DOHH2 (cell line): Measurements from ENCODE around the gene MYH15.

Experiments used
- H3F3A ChIP-seq: fragments of 200-600 bp; sonication (generic), shearing (Covaris generic); 2 replicates; pipeline ENCODE4 v1.6.0; 2016; ENCODE audit warnings: antibody characterized with exemption, mild to moderate bottlenecking; ENCODE audit not compliant: control insufficient read depth, insufficient read depth
- H3K27ac ChIP-seq: fragments of 200-600 bp; sonication (generic); 2 replicates; pipeline ENCODE4 v1.5.1; 2014; ENCODE audit warnings: low read depth, mild to moderate bottlenecking, low read length, moderate library complexity
- H3K27me3 ChIP-seq: fragments of 200-600 bp; sonication (generic); 2 replicates; pipeline ENCODE4 v1.6.1; 2014; ENCODE audit warnings: mild to moderate bottlenecking, low read length, mixed read lengths; ENCODE audit not compliant: control insufficient read depth
- H3K36me3 ChIP-seq: fragments of 200-600 bp; sonication (generic); 2 replicates; pipeline ENCODE4 v1.6.1; 2014; ENCODE audit warnings: mild to moderate bottlenecking, low read length, moderate library complexity, mixed read lengths; ENCODE audit not compliant: control insufficient read depth
- H3K4me1 ChIP-seq: fragments of 200-600 bp; sonication (generic); 2 replicates; pipeline ENCODE4 v1.6.1; 2014; ENCODE audit warnings: mild to moderate bottlenecking, low read length, mixed read lengths; ENCODE audit not compliant: control insufficient read depth
- H3K4me2 ChIP-seq: fragments of 200-600 bp; sonication (generic); 2 replicates; pipeline ENCODE4 v1.6.0; 2014; ENCODE audit warnings: mild to moderate bottlenecking, low read length, moderate library complexity
- H3K4me3 ChIP-seq: fragments of 200-600 bp; sonication (generic); 2 replicates; pipeline ENCODE4 v1.5.1; 2014; ENCODE audit warnings: mild to moderate bottlenecking, low read length, mixed read lengths
- H3K79me2 ChIP-seq: fragments of 200-600 bp; sonication (generic); 2 replicates; pipeline ENCODE4 v1.6.1; 2014; ENCODE audit warnings: mild to moderate bottlenecking, low read length, mixed read lengths; ENCODE audit not compliant: control insufficient read depth
- H3K9me2 ChIP-seq: fragments of 200-600 bp; sonication (generic); replicated peaks from 2 replicates; pipeline ENCODE4 v1.6.1; 2014; ENCODE audit warnings: mild to moderate bottlenecking, low read length, mixed read lengths; ENCODE audit not compliant: control insufficient read depth
- H3K9me3 ChIP-seq: fragments of 200-600 bp; sonication (generic); 2 replicates; pipeline ENCODE4 v1.6.1; 2014; ENCODE audit warnings: antibody characterized with exemption, low read length, mixed read lengths; ENCODE audit not compliant: control insufficient read depth, insufficient read depth
- H4K20me1 ChIP-seq: fragments of 200-600 bp; sonication (generic); 2 replicates; pipeline ENCODE4 v1.6.0; 2014; ENCODE audit warnings: low read depth, mild to moderate bottlenecking, antibody characterized with exemption, low read length, moderate library complexity; ENCODE audit not compliant: control insufficient read depth, insufficient read depth
- EZH2phosphoT487 ChIP-seq: fragments of 200-600 bp; sonication (generic); IDR thresholded peaks from 2 replicates; pipeline ENCODE4 v1.6.1; 2017; ENCODE audit warnings: borderline replicate concordance, mild to moderate bottlenecking, antibody characterized with exemption, low read length, moderate library complexity, mixed read lengths
- TF ChIP-seq, protein P1 (sequence below): fragments of 200-600 bp; sonication (generic); IDR thresholded peaks from one replicate; pipeline ENCODE4 v1.5.1; 2014; ENCODE audit warnings: antibody characterized with exemption, mild to moderate bottlenecking, low read depth, low read length; ENCODE audit not compliant: poor library complexity, severe bottlenecking

The MYH15 gene

DNA sequence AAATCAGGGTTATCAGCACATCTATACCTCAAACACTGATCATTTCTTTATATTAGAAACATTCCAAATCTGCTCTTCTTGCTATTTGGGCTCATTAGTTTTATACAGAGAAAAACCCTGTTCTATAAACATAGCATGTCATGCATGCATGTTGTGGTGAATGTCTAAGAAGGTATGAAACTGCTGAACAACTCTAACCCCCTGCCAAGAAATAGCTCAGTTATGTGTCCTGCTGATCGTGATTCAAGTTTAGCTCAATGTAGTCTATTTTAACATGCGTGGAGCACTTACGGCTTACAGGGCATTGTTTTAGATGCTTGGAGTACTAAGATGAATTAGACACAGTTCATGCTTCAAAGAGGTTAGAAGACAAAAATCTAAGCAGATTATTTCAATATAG, 35.8 kb downstream of the MYH15 start:
- Histone ChIP-seq H3K36me3 (no peaks in the 10 kb centered on the region), H3K4me1 (no peaks in the 10 kb centered on the region), H3K27ac (no peak overlapping the region), H3K9me3 (no peaks in the 10 kb centered on the region), H3K4me2 (no peak overlapping the region), H3K9me2 (no peaks in the 10 kb centered on the region), H3F3A (no peaks in the 10 kb centered on the region), H3K27me3 (peaks cover 2% of the 10 kb centered on the region; the same call in 1 of the 2 replicates), H3K4me3 (no peak overlapping the region), H4K20me1 (no peaks in the 10 kb centered on the region), H3K79me2 (no peaks in the 10 kb centered on the region)
- TF ChIP-seq EZH2phosphoT487: no peak
- TF ChIP-seq, protein P1, sequence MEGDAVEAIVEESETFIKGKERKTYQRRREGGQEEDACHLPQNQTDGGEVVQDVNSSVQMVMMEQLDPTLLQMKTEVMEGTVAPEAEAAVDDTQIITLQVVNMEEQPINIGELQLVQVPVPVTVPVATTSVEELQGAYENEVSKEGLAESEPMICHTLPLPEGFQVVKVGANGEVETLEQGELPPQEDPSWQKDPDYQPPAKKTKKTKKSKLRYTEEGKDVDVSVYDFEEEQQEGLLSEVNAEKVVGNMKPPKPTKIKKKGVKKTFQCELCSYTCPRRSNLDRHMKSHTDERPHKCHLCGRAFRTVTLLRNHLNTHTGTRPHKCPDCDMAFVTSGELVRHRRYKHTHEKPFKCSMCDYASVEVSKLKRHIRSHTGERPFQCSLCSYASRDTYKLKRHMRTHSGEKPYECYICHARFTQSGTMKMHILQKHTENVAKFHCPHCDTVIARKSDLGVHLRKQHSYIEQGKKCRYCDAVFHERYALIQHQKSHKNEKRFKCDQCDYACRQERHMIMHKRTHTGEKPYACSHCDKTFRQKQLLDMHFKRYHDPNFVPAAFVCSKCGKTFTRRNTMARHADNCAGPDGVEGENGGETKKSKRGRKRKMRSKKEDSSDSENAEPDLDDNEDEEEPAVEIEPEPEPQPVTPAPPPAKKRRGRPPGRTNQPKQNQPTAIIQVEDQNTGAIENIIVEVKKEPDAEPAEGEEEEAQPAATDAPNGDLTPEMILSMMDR: no peak

DNA sequence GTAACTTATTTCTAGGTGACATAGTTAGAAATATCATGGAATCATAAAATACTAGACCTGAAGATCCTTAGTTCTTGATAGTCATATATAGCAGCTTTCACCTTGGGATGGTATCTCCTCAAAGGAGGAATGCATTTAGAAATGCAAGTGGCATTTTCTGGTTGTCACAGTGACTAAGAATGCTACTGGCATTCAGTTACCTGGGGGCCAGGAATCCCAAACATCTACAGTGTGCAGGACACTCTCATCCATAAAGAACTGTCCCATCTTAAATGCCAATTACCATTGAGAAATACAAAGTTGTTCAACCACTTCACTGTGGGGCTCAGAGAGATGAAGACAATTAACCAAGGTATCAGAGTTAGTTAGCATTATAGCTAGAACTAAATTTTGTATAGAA, 36.7 kb downstream of the MYH15 start:
- no peaks in the 10 kb centered on the region for H3K9me2 ChIP-seq
- H3K4me2 ChIP-seq: no peak overlapping the region
- H3K27me3 ChIP-seq: peaks cover 1% of the 10 kb centered on the region; the same call in 1 of the 2 replicates
- H3K79me2 ChIP-seq: no peaks in the 10 kb centered on the region
- H3K4me1 ChIP-seq: no peaks in the 10 kb centered on the region
- H3K27ac ChIP-seq: no peak overlapping the region
- TF ChIP-seq, protein P1: no peak
- no peak for TF ChIP-seq EZH2phosphoT487
- H3F3A ChIP-seq: no peaks in the 10 kb centered on the region
- no peaks in the 10 kb centered on the region for H3K36me3 ChIP-seq
- H3K4me3 ChIP-seq: no peak overlapping the region
- H3K9me3 ChIP-seq: no peaks in the 10 kb centered on the region
- no peaks in the 10 kb centered on the region for H4K20me1 ChIP-seq

DNA sequence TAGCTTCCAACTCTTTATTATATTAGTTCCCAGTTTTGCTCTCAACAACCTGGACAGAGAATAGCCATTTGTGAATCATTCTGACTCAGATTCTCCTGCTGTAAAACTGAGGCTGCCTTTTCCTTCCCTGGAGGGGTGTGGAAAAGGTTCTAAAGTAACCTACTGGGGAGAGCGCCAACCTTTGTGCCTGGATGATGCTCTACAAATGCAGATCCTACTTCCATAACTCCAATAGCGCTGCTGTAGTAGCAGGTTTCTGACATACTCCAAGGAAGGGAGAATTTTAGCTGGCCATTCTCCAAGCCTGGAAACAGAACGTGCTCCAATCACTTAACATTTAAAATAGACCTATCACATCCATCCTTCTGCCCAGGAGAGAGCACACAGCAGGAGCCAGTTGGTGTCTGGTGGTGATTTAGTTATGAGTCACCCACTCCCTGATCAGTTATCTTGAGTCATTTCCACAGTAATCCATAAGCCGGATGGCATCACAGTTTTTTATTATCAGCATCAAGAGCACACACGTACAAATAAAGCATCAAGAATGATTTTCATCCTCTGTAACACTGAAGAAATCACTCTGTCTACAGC, 38.3 kb downstream of the MYH15 start:
- Histone ChIP-seq H3K9me3 (no peaks in the 10 kb centered on the region), H3F3A (no peaks in the 10 kb centered on the region), H3K79me2 (no peaks in the 10 kb centered on the region), H3K27me3 (no peaks in the 10 kb centered on the region), H3K36me3 (no peaks in the 10 kb centered on the region), H3K4me1 (no peaks in the 10 kb centered on the region), H3K4me2 (no peak overlapping the region), H3K27ac (no peak overlapping the region), H3K9me2 (no peaks in the 10 kb centered on the region), H3K4me3 (no peak overlapping the region), H4K20me1 (no peaks in the 10 kb centered on the region)
- TF ChIP-seq EZH2phosphoT487: no peak
- TF ChIP-seq, protein P1: no peak
